HG02678 (cell line): ENCODE results near the gene LANCL2.
"Not testable (repeated sequence)": the region's sequence is repeated elsewhere in the genome, so short reads cannot be mapped to it uniquely, and the experiment has no call there.

Experiments
- ATAC-seq: cut with Tn5 transposase; IDR thresholded peaks from one replicate; pipeline ENCODE4 v1.9.1; 2021; ENCODE audit warnings: mild to moderate bottlenecking, moderate library complexity; ENCODE audit not compliant: unreplicated experiment

The LANCL2 gene

DNA sequence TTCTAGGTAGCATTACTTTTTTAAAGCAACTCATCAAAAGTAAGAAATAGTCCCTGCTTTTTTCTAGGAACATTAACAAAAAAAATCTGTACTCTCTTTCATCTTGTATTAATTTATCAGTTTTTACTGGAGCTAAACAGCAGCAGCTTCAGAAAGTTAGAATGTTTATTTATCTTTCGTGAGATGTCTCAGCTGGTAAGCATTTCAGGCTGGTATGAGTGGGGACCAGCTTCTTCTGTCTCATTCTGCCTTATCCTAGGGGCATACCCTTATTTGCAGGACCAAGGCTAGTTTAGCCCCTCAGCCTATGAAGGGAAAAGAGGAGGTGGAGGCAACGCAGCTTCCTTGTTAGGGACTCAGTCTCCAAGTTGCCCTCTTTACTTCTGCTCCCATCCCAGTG, 35.1 kb downstream of the LANCL2 start:
- no peak for ATAC-seq

DNA sequence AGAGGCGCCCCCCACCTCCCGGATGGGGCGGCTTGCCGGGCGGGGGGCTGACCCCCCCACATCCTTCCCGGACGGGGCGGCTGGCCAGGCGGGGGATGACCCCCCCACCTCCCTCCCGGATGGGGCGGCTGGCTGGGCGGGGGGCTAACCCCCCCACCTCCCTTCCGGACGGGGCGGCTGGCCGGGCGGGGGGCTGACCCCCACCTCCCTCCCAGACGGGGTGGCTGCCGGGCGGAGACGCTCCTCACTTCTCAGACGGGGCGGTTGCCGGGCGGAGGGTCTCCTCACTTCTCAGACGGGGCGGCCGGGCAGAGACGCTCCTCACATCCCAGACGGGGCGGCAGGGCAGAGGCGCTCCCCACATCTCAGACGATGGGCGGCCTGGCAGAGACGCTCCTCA, 37.4 kb downstream of the LANCL2 start:
- ATAC-seq, result not testable (repeated sequence)

DNA sequence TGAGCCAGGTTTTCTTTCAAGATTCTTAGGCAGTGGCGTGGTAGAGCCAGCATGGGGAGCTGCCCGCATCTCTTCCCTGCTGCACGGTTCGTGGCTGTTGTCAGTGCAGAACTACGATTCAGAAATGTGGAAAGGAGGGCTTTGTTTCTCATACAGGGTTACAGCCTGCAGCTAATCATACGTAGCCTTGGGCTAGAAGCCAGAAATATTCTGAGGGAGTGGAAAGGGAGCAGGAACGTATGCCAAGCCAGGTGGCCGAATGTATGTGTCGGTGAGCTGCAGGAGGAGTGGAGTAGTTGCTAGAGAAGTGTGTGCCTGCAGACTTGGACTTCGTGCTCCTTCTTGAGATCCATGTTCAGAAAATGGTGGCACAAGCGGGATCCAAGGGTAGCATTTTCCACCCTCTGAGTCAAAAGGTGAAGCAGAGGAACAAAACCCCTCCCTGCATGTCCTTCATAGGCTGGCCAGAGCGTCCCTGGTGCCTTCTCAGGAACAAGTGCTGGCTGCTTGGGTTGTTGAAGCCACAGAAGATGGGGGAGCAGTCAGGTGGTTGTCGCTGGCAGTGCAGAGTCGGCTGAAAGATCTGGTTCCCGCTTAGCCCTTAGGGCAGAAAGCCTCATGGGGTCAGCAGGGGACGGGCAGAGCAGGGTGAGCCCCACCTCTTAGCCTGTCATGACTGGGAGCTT, 40.9 kb downstream of the LANCL2 start:
- ATAC-seq, result no peak

DNA sequence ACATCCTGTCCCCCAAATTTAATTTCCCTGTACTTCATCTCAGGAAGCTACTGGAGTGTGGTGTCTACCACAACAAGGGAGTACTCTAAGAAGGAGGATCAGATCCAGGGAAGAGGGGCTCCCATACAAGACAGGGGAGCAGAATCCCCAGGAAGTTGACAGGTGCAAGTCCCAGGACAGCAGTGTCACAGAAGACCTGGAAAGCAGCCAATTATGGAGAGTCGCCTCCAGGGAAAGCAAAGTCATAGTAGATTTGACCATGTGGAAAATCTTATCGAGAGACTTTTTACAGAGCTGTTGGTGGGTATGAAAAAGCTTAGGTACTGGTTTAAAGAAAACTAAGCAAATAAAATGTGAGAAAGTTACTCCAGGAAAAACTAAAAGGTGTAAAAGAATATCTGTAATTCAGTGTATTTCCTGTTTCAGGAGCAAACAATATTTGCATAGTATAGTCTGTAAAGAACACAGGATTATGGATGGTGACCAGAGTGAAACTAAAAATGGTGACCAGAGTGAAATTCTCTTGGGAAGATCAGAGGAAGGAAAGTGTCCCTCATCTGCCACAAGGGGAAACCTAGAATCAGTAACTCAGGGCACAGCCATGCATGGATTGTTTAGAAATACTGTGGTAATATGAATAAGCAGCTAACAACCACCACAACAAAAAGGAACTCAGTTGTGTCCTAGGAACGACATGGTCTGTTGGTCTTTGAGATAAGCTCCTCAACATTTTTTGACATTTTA, 44.5 kb downstream of the LANCL2 start:
- ATAC-seq, result peak; percentile 62

DNA sequence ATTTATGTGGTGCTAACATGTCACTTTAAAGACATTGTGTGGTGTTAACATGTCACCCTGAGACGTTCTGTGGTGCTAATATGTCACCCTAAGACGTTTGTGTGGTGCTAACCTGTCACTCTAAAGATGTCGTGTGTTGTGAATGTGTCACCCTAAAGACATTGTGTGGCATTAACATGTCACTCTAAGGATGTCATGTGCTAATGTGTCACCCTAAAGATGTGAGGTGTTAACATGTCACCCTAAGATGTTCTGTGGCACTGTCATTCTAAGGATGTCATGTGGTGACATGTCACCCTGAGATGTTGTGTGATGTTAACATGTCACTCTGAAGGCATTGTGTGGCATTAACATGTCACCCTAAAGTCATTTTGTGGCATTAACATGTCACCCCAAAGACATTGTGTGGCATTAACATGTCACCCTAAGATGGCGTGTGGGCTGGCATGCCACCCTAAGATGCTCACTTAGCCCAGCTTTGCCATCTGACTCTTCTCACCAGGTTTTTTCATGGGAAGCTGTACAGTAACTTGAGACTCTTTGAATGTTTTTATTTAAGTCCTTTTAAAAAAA, 45.6 kb downstream of the LANCL2 start:
- ATAC-seq, result no peak

DNA sequence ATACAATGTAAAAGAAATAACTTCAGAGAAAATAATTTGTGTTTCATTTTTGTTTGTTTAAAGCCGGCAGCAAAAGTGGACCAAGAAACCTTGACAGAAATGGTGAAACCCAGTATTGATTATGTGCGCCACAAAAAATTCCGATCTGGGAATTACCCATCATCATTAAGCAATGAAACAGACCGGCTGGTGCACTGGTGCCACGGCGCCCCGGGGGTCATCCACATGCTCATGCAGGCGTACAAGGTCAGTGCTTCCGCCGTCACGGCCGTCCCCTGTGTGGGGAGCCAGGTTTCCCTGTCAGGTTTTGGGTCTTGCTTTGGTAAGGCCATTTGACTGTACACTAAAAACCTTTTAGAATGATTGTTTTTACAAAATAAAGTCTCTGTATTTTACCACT, 46.7 kb downstream of the LANCL2 start:
- no peak for ATAC-seq

DNA sequence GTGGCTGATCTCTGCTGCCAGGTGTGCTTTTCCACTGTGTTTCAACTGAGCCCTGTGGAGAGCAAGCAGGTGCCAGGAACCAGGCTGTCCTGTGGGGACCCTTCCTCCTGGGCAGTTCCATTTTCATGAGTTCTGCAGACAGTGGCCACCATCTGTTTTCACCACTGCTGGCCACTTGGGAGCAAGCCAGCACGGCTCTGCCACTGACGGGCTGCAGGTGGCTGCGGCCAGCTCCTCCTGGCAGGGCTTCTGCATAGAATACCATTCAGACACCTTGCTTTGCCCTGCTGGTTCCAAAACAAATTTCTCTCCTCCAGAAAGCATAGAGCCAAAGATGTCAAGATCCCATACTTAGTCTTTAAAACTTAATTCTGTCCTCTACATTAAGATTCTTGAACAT, 48.3 kb downstream of the LANCL2 start:
- ATAC-seq, result no peak

DNA sequence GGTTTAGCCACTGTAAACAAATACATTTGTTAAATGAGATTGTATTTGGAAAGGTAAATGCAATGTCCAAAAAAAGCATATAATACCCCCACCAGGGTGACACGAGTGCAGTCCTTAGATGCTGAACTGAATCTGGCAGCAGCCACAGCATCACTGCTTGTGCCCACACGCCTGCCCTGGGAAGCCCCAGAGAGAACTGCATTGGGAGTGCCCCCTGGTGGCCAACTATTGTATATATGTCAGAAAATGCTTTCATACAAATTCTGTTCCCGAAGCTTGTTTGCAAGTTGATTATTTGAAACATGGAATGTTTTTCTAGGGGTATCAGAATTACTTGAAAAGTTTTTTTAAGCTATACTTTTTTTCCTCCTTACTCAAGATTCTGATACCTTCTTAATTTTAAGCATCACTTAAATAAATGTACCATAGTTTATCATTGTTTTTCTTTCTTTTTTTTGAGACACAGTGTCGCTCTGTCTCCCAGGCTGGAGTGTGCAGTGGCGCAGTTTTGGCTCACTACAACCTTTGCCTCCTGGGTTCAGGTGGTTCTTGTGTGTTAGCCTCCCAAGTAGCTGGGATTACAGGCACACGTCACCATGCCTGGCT, 50.1 kb downstream of the LANCL2 start:
- peak; percentile 96 for ATAC-seq

DNA sequence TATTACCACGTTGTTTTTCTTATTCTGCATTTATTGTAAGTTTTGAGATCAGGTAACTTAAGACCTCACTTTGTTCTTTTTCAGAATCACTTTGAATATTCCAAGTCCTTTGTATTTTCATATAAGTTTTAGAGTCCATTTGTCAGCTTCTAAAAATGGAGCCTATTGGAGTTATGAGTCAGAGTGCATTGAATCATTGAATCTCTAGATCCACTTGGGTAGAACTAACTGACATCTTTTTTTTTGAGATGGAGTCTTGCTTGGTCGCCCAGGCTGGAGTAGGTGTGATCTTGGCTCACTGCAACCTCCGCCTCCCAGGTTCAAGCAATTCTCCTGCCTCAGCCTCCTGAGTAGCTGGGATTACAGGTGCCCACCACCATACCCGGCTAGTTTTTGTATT, 52.3 kb downstream of the LANCL2 start:
- not testable (repeated sequence) for ATAC-seq

DNA sequence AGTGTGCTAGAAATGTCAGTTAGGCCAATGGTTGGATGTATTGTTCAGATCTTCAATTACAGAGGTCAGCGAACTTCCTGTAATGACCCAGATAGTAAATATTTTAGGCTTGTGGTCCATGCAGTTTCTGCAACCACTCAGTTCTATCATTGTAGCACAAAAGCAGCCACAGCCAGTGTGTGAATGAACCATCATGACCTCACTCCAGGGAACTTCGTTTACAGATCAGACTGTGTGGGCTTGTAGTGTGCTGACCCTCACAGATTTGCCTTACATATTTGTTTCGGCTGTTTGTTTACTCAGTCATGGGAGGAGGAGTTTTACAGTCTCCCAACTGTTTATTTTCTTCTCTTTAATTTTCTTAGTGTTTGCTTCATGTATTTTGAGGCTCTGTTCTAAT, 55.4 kb downstream of the LANCL2 start:
- no peak for ATAC-seq

DNA sequence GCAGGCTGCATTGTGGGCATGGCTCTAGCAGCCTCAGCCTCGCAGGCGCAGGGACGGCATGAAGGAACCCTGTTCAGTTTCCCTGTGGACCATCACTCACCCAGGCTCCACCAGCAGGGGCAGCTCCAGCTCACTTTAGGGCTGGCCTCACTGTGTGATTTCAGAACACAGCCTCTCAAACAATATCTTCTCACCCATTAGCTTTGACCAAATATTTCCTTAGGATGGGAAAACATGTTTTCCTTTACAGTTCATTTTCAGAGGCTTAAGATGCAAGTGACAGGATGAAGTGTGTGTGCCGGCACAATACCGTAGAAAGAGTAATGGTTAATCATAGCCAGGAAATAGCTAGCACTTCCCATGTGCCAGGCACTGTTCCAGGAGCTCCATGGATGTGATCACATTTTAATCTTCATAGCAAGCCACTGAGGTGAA, 58.2 kb downstream of the LANCL2 start:
- no peak for ATAC-seq

DNA sequence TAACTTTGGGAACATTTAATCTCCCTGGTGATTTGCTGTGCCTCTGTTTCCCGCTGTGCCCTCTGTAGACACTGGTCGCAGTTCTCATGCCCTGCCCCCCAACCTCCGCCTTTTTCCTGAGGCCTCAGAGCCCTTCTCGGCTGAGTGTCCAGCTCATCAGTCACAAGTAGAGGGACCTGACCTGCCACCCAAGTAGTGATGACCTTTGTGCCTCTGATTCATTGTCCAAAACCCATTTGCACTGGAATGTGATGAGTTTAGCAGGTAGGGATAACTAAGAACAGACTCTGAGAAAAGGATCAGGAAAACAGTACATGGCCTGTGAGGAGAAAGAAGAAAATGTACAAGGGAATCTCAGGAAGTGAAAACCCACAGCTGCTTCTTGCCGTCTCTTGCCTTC, 58.8 kb downstream of the LANCL2 start:
- ATAC-seq, result no peak

DNA sequence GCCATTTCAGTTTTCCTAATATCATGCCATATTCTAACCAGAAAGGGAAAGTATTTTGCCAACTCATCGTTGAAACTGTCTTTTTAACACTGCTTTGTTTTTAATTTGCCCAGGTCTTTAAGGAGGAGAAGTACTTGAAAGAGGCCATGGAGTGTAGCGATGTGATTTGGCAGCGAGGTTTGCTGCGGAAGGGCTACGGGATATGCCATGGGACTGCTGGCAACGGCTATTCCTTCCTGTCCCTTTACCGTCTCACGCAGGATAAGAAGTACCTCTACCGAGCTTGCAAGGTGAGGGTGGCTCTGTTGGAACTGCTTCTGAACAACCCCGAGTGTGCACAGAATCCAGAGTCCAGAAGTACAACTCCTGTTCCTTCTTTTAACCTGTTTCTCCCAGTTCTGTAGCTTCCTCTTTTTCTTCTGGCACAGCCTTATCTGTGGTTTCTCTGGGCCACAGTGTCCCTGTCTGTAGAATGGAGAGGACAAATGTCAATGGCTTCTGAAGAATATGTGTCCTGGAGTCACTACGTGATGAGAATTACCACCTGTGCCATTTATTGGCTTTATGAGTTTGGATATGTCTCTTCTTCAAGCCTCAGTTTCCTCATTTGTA, 60.1 kb downstream of the LANCL2 start:
- no peak for ATAC-seq

DNA sequence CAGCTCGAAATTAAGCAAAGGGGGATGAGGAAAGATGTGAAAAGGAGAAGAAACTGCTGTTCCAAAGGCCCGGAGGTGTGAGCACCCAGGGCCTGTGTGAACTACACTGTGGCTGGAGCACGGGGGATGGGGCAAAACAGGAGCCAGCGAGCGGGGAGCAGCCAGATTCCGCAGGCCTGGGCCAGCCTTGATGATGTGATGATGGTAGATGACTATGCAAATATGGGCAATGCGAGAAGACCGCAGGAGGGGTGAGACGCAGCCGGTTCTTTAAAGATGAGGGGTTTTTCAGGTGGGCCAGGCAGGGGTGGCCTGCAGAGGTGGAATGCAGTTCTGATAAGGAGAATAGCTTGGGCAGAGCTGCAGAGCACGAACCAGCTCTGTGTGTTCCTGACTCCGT, 61.5 kb downstream of the LANCL2 start:
- no peak for ATAC-seq

DNA sequence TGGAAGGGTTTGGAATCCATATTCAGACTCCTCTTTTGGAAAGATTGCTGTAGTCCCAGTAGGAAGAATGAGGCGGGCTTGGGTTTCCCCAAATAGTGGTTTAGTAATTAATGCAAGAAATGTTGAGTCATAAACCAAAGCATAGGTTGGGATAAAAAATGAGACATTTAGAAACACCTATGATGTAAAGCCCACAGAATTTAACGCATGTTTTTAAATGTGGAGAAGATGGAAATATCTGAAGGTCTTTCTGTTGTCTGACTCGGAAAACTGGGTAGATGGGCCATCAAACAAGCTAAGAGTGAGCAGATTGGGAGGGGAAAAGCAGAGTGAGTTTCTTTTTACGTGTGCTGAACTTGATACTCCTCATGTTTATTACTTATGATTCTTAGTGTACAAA, 62.2 kb downstream of the LANCL2 start:
- no peak for ATAC-seq

DNA sequence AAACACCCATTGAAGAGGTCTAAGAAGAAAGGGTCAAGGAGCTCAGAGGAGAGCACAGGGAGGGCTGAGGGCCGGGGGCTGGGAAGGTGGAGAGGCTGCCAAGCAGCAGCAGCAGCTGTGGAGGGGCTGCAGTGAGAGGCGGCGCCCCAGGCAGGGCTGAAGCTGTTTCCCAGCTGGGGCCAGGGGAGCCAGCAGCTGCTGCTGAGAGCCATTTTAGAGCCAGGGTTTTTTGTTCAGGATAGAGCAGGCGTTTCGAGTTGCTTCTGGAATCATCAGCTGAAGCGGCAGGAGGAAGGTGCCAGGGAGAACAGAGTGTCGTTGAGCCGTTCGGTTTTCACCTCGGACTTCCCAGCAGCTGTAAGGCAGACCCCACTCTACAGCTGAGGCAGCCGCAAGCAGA, 62.7 kb downstream of the LANCL2 start:
- no peak for ATAC-seq

DNA sequence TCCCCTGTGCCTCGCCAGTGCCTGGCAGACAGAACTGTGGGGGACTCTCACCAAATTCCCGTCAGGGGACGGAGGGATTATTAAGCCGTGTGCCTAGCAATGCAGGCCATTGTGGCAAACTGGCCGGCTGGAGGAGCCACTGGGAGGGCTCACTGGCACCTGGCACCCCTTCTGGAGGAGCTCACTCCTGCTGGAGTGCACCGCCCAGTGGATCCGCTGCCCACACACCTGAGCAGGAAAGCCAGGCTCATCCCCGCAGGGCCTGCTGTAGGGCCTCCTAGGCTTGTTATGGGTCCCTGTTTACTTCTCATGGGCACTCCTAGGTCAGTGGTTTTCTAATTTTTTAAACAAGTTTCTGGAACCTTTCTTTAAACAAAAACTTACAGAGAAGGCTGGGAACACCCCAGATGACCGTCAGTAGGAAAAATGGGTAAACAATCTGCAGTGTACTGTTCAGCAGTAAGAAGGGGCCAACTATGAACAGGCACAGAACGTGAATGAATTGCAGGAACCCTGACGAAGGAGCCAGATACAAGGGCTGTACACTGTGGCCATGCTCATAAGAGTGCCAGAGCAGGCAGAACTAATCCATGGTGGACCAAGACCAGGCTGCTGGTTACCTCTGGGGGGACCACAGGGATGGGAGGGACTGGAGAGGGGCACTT, 64.8 kb downstream of the LANCL2 start:
- ATAC-seq, result no peak

DNA sequence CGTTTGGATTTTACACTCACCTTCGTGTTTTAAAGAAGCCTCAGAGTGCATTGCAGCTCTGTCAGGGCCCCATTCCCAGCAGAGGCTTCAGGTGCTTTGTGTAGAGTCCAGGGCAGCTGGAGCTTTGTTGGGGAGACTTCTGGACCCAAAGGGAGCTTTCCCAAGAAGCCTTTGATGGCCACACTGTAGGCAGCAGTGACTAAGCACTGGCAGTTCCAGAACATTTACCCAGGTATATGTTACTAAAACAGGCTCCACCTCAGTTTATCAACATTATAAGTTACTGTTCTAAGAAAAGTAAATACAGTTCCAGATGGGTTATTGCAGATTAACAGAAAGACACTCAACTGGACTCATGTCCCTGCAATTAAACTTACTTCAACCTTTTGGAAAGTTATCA, 66.8 kb downstream of the LANCL2 start:
- no peak for ATAC-seq

DNA sequence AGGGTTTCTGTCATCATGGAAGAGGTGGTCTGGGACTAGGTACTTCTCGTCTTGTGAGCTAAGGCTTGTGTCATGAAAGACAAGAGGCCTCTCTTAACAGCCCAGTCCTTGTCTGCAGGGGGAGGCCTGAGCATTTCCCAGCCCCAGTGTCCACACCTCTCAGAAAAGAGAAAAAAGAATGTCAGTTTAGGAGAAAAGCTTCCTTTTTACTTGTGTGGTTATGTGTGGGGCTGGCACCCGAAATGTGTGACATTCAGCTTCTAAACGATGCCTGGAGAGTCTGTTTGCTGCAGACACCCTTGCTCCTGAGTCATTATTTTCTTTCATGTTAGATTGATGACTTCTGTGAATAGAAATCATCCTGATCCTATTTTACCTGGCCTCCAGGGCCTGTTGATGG, 67.4 kb downstream of the LANCL2 start:
- no peak for ATAC-seq

DNA sequence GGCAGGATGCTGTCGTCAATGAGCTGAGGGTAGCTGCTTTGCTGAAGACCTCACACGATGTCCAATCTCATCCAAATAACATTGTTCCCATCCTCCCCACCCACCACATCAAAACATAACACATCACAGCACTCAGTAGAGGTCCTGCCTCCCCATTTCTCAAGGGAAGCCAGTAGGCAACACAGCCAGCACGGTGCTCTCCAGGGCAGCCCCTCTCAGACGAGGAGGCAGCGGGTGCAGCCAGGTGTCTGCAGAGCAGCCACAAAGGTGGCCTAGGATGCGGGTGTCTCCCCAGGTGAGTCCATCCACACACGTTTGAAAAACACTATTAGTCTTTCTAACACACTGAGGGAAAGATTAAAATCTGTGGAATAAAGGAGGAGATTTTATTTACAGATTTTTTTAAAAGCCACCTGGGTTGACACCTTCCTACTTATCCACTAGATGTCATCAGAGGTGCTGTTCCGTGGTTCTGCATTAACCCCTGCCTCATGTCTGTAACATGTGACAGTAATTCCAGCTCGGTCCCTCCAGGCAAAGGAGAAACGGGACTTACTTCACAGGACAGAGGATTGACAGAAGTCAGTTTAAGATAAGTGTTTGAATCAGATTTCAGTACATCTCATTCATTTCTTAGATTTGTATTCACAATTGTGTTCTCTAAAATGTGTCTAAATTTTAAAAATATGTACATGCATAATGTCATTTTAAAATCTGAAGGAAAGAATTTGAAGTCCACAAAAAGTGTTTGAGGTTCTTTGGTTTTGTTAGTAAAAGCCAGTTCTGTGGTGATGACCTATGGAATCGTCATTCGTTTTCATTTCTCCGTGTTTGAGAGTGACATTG, 68.0 kb downstream of the LANCL2 start:
- peak; percentile 78 for ATAC-seq
